Endometrial microvascular endothelial cells (primary cell): ENCODE data around the gene ATP6V0C. TPM values are rescaled to one million over a fixed set of nuclear protein-coding genes. Genes with fewer than 3 reads are reported as not detected.

Experiments used
- in situ Hi-C: cut with HindIII; loops from 2 replicates; pipeline ENCODE4 v1.10.0; 2017; ENCODE audit warnings: low sequenced_read_pairs, low pct_unique_long_range_greater_than_20kb; ENCODE audit errors: inconsistent ontology term
- total RNA-seq: library from RNA; depleted of rRNA; stranded (reverse); fragments of >200 nt; gene quantifications from one replicate; pipeline ENCODE4 v1.2.3, GENCODE V29; 2015; ENCODE audit errors: inconsistent ontology term

Gene ATP6V0C
- total RNA-seq, result 55.0 TPM

GRCh38 chr16:2513405-2514332 is at the start of gene ATP6V0C:
Gene ATP6V0C (plus strand): TSS chr16:2513952. CDS start chr16:2514104, 152 bp downstream.
- in situ Hi-C loops, result no loop called here

DNA sequence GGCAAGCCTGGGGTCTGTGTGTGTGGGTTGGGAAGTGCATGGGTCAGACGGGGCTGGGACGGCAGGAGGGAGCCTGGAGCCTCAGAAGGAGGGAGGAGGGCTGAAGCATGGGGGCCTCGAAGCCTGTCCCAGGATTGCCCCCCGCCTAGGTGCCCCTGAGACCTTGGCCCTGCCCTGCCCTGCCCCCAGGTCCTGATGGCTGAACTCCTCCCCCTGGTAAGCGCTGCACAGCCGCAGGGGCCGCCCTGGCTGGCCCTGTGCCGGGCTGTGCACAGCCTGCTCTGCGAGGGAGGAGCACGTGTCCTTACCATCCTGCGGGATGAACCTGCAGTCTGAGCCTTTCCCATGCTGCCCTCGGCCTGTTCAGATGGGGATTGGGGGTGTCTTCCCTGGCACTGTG is 49.4 kb upstream of the ATP6V0C start:
- in situ Hi-C loops, result no loop called here

DNA sequence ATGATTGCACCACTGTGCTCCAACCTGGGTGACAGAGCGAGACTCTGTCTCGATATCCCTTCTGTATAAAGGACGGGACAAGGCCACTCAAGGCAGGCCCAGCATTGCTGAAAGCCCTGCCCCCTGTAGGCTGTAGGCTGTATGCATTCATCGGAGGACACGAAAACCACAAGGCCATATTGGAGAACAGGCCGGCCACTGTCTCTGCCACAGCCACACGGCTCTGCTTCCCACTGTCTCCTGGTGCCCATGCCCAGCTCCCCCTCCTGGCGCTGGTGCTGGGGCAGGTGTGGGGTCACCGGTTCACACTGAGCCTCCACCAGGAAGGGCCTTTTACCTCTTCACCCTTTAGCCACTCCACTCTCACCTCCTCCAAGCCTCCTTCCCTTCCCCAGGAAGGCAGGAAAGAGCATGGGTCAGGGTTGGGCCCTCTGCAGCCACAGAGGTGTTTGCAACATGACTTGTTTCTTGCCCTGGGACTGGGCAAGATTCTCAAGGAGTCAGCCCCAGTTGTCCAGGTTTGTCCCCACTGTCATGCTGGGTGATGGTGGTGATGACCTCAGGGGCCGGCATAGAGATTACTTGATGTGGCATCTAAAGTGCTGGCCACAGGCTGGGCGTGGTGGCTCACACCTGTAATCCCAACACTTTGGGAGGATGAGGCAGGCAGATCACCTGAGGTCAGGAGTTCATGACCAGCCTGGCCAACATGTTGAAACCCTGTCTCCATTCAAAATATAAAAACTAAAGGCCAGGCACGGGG is 47.9 kb upstream of the ATP6V0C start:
- in situ Hi-C loops, result no loop called here

DNA sequence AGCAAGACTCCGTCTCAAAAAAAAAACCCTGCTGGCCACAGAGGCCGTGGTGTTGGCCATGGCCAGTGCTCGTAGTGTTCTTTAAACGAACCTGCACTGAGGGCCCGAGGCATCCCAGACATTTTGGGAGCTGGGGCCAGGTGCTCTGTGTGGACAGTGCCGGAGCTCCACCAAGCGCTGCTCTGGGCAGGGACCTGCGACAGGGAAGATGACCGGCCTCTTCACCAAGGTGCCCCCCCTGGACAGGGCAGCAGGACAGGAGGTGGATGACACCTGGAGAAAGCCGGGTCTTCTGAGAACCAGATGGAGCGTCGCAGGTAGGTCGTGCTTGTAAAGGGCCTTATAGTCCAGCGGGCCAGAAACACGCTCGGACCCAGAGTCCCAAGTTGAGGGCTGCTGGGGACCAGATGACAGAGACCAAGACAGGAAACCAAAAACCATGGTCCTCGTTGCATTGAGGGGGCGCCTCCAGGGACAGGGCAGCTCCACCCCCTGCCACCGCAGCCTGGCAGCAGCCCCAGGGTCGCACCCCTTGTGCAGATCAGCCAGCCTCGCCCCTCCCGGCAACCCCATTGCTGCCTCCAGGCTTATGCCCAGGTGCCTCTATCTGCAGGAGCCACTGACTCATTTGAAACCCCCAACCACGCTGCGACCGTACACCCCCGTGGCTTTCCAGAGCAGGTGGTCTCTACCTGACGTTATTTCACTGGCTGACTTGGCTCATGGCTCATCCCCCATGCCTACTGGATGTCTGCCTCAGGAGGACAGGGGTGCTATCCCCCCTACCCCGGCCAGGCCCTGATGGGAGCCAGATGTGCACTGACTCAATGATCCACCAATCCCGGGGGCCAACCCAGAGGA is 46.9 kb upstream of the ATP6V0C start:
- in situ Hi-C loops, result no loop called here

GRCh38 chr16:2467528-2468232 is 46.1 kb upstream of the ATP6V0C start:
- in situ Hi-C loops, result no loop called here

DNA sequence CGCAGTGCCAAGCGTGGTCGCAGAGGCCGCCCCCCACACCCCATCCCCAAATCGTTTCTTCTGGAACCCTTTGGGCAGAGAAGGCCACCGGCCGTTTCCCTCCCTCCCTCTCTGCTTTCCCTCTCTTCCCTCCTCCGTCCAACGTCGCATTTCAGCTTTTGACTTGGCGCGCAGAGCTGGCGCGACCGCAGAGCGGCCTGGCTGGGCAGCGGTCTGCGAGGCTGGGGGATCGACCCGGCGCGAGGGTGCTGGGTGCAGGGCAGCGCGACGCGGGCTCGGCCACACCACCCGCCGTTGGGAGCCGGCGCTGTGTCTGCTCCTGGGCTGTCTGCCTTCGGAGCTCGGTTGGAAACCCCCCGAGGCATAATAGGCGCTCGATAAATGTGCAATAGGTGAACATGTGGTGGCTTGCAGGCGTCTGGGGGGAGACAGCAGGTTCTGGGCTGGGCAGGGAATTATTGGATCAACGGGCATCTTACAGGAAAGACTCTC is 45.5 kb upstream of the ATP6V0C start:
- in situ Hi-C loops, result no loop called here

DNA sequence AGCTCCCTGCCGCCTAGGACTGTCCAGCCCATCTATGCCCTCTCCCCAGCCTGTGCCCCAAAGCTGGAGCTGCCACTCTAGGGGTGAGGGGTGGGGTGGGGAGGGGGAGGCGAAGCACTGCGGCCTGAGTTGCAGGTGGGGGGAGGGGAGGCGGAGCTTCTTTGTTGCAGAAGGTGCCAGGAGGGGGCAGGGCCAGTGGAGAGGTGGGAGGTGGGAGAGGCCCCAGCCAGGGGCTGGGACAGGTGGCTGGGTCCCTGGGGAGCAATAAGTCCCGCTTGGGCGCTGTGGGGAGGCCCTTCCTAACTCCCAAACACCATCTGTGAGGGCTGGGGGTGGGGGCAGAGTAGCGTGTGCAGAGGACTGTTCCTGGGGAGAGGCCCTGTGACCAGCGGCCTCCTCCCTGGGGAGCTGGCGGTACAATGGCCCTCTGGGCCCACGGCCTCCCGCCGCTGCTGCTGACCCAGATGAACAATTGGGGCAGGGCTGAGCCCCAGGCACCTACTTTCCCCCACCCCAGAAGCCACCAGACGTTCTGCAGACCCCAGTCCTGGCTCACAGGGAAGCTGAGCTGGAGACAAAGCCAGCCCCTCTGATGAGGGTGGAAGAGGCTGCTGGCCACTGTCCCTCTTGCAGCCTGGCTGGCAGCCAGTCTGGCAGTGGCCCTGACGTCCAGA is 44.9 kb upstream of the ATP6V0C start:
- in situ Hi-C loops, result no loop called here

DNA sequence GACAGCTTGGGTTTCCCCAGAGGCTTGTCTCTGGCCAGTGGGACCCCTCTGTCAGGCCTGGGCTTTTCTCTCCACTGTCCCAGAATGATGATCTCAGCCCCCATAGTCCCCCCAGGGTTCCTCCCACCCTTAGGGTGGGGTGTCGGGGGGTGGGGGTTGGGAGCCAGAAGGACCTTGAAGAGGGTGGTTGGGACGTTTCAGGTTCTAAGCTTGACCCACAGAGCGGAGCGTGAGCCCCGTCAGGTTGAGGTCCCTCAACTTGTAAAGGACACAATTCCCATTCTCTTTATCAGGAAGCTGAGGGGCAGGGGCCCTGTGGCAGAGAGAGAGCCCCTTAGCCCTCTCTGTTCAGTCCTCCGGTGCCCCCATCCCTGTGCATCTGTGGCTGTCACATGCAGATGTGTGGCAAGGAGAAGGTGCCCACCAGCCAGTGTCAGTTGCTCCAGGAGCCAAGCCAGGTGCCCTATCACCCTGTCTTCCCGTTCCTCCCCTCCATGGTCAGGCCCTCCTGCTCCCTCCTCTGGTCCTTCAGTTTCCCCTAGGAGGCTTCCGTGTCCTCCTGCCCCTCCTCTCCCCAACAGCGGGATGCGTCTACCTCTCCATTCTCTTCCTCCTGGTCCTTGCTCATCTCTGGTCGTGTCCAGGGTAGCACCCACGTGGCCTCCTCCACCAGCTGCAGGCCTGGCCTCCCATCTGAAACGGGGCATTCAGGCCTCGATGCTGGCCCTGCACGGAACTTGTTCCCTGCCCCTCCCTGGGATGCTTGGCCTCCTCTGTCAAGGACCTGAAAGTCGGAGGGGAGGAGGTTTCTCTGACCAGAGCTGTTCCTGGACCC is 44.1 kb upstream of the ATP6V0C start:
- in situ Hi-C loops, result no loop called here

GRCh38 chr16:2470234-2470601 is 43.5 kb upstream of the ATP6V0C start:
- in situ Hi-C loops, result no loop called here

DNA sequence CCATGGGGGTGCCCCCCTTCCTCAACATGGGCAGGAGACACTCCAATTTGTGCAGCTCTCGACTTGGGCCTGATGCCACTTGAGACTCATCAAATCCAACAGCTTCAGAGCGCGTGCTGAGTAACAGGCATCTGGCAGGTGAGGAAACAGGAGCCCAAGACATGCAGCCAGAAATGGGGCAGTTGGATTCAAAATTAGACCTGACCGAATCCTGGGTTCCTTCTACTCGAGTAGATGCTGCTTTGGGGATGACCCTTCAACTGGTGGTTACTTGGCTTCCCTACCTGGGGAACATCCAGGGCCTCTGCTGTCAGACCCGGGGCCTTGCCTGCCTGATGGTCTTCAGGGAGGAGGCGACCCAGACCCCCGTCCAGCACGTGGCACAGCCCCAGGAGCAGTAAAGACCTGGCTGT is 43.1 kb upstream of the ATP6V0C start:
- in situ Hi-C loops, result no loop called here

GRCh38 chr16:2471016-2471652 is 42.6 kb upstream of the ATP6V0C start, which contains the start of gene NTN3:
Gene NTN3 (plus strand): TSS chr16:2471297. CDS start chr16:2471702, 405 bp downstream.
- in situ Hi-C loops, result no loop called here

DNA sequence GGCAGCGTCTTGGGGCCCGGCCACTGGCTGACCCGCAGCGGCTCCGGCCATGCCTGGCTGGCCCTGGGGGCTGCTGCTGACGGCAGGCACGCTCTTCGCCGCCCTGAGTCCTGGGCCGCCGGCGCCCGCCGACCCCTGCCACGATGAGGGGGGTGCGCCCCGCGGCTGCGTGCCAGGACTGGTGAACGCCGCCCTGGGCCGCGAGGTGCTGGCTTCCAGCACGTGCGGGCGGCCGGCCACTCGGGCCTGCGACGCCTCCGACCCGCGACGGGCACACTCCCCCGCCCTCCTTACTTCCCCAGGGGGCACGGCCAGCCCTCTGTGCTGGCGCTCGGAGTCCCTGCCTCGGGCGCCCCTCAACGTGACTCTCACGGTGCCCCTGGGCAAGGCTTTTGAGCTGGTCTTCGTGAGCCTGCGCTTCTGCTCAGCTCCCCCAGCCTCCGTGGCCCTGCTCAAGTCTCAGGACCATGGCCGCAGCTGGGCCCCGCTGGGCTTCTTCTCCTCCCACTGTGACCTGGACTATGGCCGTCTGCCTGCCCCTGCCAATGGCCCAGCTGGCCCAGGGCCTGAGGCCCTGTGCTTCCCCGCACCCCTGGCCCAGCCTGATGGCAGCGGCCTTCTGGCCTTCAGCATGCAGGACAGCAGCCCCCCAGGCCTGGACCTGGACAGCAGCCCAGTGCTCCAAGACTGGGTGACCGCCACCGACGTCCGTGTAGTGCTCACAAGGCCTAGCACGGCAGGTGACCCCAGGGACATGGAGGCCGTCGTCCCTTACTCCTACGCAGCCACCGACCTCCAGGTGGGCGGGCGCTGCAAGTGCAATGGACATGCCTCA is 41.9 kb upstream of the ATP6V0C start:
- in situ Hi-C loops, result no loop called here

DNA sequence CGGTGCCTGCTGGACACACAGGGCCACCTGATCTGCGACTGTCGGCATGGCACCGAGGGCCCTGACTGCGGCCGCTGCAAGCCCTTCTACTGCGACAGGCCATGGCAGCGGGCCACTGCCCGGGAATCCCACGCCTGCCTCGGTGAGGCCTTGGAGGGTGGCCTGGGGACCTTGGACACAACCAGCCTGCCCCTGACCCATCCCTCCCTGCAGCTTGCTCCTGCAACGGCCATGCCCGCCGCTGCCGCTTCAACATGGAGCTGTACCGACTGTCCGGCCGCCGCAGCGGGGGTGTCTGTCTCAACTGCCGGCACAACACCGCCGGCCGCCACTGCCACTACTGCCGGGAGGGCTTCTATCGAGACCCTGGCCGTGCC is 41.3 kb upstream of the ATP6V0C start:
- in situ Hi-C loops, result no loop called here

- in situ Hi-C loops, result no loop called here
Measured at GRCh38 chr16:2472885-2473445, 40.8 kb upstream of the ATP6V0C start.

DNA sequence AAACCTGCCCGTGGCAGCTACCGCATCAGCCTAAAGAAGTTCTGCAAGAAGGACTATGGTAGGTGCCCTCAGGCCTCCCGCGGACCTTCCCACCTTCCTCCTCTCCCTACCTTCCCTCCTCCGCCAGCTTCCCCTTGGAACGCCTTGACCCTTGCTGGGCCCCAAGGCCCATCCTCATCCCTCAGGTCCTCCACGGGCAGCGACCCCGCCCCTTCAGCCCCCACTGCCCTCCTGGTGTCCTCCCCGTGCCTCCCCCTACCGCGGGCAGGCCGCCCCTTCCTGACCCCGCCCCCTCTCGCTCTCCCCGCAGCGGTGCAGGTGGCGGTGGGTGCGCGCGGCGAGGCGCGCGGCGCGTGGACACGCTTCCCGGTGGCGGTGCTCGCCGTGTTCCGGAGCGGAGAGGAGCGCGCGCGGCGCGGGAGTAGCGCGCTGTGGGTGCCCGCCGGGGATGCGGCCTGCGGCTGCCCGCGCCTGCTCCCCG is 40.3 kb upstream of the ATP6V0C start:
- in situ Hi-C loops, result no loop called here
